Breast epithelium (tissue), 3 donors: ENCODE data around the gene HEATR3.

ENCODE experiments used
- CTCF ChIP-seq, 3 donors: fragments of 450-650 bp; IDR thresholded peaks; one replicate each; pipeline ENCODE4 v1.5.1; 2016 to 2017; ENCODE audit warnings: antibody characterized with exemption in 3 of 3, mild to moderate bottlenecking in 3 of 3, moderate library complexity in 3 of 3
- POLR2A ChIP-seq: fragments of 450-650 bp; IDR thresholded peaks from one replicate; pipeline ENCODE4 v1.6.1; 2016; ENCODE audit warnings: antibody characterized with exemption, mild to moderate bottlenecking, moderate library complexity
- POLR2AphosphoS5 ChIP-seq, 3 donors: sonication (generic); formaldehyde crosslinking; IDR thresholded peaks; one replicate each; pipeline ENCODE4 v1.6.1; 2017; ENCODE audit warnings: antibody characterized with exemption in 3 of 3

- TF ChIP-seq CTCF (IDR thresholded peaks at IDR 0.05) (no peak), POLR2A (no peak), POLR2AphosphoS5 (IDR thresholded peaks at IDR 0.05) (no peak)
Measured at GRCh38 chr16:50066482-50067289, 916 bp downstream of the HEATR3 start.
